Nephron (organoid): ENCODE results near the gene CCDC70.

Source experiments
- H3K27ac Mint-ChIP-seq, 3 experiments: 2 replicates each; pipeline ENCODE4 v1.8.0; 2020; ENCODE audit warnings: mixed read lengths in 3 of 3, mild to moderate bottlenecking in 2 of 3, moderate library complexity in 1 of 3
- H3K27me3 Mint-ChIP-seq: 2 replicates; pipeline ENCODE4 v1.8.0; 2021; ENCODE audit warnings: low read depth, mild to moderate bottlenecking, moderate library complexity, mixed read lengths
- H3K36me3 Mint-ChIP-seq: 2 replicates; pipeline ENCODE4 v1.8.0; 2020; ENCODE audit warnings: low read depth, mixed read lengths
- H3K4me1 Mint-ChIP-seq: 2 replicates; pipeline ENCODE4 v1.8.0; 2020; ENCODE audit warnings: mixed read lengths
- H3K4me3 Mint-ChIP-seq, 3 experiments: 2 replicates each; pipeline ENCODE4 v1.8.0; 2020; ENCODE audit warnings: mild to moderate bottlenecking in 3 of 3, mixed read lengths in 3 of 3, moderate library complexity in 2 of 3
- H3K9me3 Mint-ChIP-seq: 2 replicates; pipeline ENCODE4 v1.8.0; 2020; ENCODE audit warnings: mixed read lengths
- TF ChIP-seq, protein P1 (sequence below), 3 experiments: fragments of 200-600 bp; sonication (generic); IDR thresholded peaks; one replicate each; pipeline ENCODE4 v1.5.0; 2021; ENCODE audit warnings: antibody characterized with exemption in 3 of 3; ENCODE audit not compliant: unreplicated experiment in 3 of 3

CCDC70 gene

DNA sequence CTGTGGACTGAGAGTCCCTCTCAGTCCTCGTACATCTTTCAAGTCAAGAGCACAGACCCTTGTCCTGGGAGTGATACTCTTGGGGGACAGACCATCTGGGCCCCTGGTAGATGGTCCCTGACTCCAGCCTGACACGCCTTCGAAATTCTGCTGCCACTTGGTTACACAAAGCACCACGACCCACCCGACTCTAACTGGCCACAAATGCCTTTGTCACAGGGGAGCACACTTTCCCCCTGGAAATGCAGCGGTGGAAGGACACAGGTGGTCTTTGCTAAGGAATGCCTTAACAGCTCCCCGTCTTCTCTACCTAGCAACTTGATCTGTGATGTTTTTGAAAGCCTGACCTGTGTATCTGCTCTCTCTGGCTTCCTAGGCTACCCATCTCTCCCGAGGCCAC is 44.1 kb upstream of the CCDC70 start:
- no peak overlapping the region for H3K27ac Mint-ChIP-seq
- no peaks in the 10 kb centered on the region for H3K36me3 Mint-ChIP-seq
- TF ChIP-seq, protein P1, sequence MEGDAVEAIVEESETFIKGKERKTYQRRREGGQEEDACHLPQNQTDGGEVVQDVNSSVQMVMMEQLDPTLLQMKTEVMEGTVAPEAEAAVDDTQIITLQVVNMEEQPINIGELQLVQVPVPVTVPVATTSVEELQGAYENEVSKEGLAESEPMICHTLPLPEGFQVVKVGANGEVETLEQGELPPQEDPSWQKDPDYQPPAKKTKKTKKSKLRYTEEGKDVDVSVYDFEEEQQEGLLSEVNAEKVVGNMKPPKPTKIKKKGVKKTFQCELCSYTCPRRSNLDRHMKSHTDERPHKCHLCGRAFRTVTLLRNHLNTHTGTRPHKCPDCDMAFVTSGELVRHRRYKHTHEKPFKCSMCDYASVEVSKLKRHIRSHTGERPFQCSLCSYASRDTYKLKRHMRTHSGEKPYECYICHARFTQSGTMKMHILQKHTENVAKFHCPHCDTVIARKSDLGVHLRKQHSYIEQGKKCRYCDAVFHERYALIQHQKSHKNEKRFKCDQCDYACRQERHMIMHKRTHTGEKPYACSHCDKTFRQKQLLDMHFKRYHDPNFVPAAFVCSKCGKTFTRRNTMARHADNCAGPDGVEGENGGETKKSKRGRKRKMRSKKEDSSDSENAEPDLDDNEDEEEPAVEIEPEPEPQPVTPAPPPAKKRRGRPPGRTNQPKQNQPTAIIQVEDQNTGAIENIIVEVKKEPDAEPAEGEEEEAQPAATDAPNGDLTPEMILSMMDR (IDR thresholded peaks at IDR 0.05; ENCODE audit: unreplicated experiment in 3 of 3): no peak
- no peaks in the 10 kb centered on the region for H3K9me3 Mint-ChIP-seq
- H3K4me1 Mint-ChIP-seq: peaks cover 6% of the 10 kb centered on the region
- H3K4me3 Mint-ChIP-seq: no peak overlapping the region
- peaks cover 28% of the 10 kb centered on the region for H3K27me3 Mint-ChIP-seq

DNA sequence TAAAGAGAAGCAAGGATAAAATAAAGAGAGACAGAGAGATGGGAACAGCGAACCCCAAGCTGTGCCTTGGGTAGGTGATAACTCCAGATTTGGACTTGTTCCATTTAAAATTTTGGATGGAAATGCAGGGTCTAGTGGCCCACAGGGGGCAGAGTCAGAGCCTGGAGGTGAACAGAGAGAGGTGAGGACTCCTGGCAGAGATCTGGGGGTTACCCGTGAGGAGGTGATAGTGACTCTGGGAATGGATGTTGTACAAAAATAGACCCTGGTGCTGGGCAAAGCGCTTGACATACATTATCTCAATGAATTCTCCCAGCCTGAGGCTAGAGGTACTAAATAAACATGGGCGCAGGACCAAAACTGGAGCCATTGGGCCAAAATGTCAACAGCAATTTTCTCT is 43.5 kb upstream of the CCDC70 start:
- no peak overlapping the region for H3K27ac Mint-ChIP-seq
- no peaks in the 10 kb centered on the region for H3K9me3 Mint-ChIP-seq
- H3K27me3 Mint-ChIP-seq: peaks cover 28% of the 10 kb centered on the region
- no peak overlapping the region for H3K4me3 Mint-ChIP-seq
- H3K36me3 Mint-ChIP-seq: no peaks in the 10 kb centered on the region
- H3K4me1 Mint-ChIP-seq: peaks cover 6% of the 10 kb centered on the region
- TF ChIP-seq, protein P1 (IDR thresholded peaks at IDR 0.05; ENCODE audit: unreplicated experiment in 3 of 3): no peak

- H3K4me3 Mint-ChIP-seq: no peak overlapping the region
- H3K36me3 Mint-ChIP-seq: no peaks in the 10 kb centered on the region
- no peak overlapping the region for H3K27ac Mint-ChIP-seq
- TF ChIP-seq, protein P1 (IDR thresholded peaks at IDR 0.05; ENCODE audit: unreplicated experiment in 3 of 3): no peak
- peaks cover 9% of the 10 kb centered on the region for H3K4me1 Mint-ChIP-seq
- H3K27me3 Mint-ChIP-seq: peaks cover 28% of the 10 kb centered on the region
- no peaks in the 10 kb centered on the region for H3K9me3 Mint-ChIP-seq
Observed at GRCh38 chr13:51818781-51819511, 42.8 kb upstream of the CCDC70 start.

DNA sequence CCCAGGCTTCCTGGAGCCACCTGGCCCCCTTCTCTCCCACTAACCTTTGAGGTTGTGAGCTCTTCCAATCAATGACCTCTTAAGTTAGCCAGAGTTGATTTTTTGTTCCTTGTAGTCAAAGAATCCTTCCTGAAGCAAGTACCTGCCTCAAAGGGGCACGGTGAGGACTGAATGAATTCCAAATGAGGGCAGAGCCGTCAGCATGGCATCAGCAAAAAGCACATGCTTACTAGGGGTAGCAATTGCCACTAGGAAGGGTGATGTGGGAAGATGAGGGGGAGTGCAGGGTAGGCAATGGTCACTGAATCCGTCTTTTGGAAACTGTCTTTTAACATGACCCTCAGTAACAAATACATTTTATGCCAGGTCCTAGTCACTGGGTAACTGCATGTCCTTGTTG is 42.2 kb upstream of the CCDC70 start:
- H3K36me3 Mint-ChIP-seq: no peaks in the 10 kb centered on the region
- H3K27me3 Mint-ChIP-seq: peaks cover 28% of the 10 kb centered on the region
- H3K4me3 Mint-ChIP-seq: no peak overlapping the region
- H3K9me3 Mint-ChIP-seq: no peaks in the 10 kb centered on the region
- peaks cover 13% of the 10 kb centered on the region for H3K4me1 Mint-ChIP-seq
- no peak overlapping the region for H3K27ac Mint-ChIP-seq
- TF ChIP-seq, protein P1 (IDR thresholded peaks at IDR 0.05; ENCODE audit: unreplicated experiment in 3 of 3): no peak

GRCh38 chr13:51820016-51820597 is 41.7 kb upstream of the CCDC70 start:
- no peak overlapping the region for H3K4me3 Mint-ChIP-seq
- TF ChIP-seq, protein P1 (IDR thresholded peaks at IDR 0.05; ENCODE audit: unreplicated experiment in 3 of 3): no peak
- H3K4me1 Mint-ChIP-seq: peaks cover 14% of the 10 kb centered on the region
- no peaks in the 10 kb centered on the region for H3K36me3 Mint-ChIP-seq
- peaks cover 23% of the 10 kb centered on the region for H3K27me3 Mint-ChIP-seq
- H3K9me3 Mint-ChIP-seq: no peaks in the 10 kb centered on the region
- H3K27ac Mint-ChIP-seq: no peak overlapping the region

DNA sequence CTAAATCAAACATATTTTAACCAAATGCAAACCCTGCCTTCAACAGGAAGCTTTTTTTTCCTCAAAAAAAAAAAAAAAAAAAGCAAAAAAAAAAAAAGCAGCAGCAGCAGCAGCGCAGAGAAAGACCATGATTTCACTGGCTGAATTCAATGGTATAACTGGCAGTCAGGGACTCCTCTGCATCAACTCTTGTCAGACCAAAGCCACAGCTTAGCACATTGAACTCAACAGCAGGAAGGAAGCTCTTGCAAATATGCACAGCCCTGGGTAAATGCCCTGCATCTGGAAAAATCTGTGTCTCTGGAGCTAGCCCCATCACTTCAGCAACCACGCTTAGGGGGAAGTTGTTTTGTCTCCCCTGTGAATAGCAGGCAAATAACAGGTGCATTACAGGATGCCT is 40.2 kb upstream of the CCDC70 start:
- no peak overlapping the region for H3K4me3 Mint-ChIP-seq

More for the DNA sequence above, 40.2 kb upstream of the CCDC70 start:
- Mint-ChIP-seq H3K27me3 (peaks cover 16% of the 10 kb centered on the region), H3K27ac (no peak overlapping the region), H3K36me3 (no peaks in the 10 kb centered on the region), H3K9me3 (no peaks in the 10 kb centered on the region), H3K4me1 (peaks cover 14% of the 10 kb centered on the region)
- TF ChIP-seq, protein P1 (IDR thresholded peaks at IDR 0.05; ENCODE audit: unreplicated experiment in 3 of 3): no peak
